Measurements from ENCODE around the gene ERRFI1. TPM values are rescaled to one million over a fixed set of nuclear protein-coding genes. Genes with fewer than 3 reads are reported as not detected.

ERRFI1 gene
- total and polyA plus RNA-seq, 2 of the 8 experiments (the other 6 are each of a cell fraction or from before 2014, with no cell fraction given): 23.4 to 46.1 TPM

DNA sequence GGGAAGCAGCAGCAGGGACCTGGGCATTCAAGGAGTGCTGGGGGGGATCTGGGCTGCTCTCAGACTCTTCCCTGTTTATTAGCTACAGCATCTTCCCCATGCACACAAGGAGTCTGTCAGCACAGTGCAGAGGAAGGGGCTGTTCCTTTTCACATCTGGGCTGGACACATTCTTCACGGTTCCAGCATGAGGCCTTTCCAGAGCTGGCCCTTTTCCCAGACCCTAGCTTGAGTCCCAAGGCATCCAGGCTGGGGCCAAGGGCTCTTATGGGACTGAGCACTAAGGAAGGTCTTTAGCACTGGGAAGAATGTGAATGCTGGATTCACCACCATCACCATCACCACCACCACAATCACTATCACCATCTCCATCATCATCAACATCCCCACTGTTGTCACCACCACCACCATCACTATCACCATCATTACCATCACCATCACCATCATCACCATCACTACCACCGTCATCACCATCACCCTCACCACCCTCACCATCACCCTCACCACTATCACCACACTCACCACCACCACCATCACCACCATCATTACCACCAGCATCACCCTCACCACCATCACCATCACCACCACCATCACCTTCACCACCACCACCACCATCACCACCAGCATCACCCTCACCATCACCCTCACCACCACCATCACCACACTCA lies 36.2 kb downstream of the ERRFI1 start:
- POLR2A ChIA-PET (ENCODE audit: partially characterized antibody): interaction anchor here (1.3 to 1.5 kb wide), 2 partner anchors 15 to 325 kb away, joined by 3 to 4 read pairs; no protein-coding TSS in a partner anchor
- H3K18ac ChIP-seq (ENCODE audit: extremely low read depth, low read length): no peak overlapping the region; the same call in 1 of the 2 replicates
- TF ChIP-seq RFX5 (IDR thresholded peaks at IDR 0.05; ENCODE audit: borderline replicate concordance, low read depth, low read length): no peak
- TF ChIP-seq SRF (IDR thresholded peaks at IDR 0.05; ENCODE audit: low read depth, low read length): no peak

More for the DNA sequence above, 36.2 kb downstream of the ERRFI1 start:
- 0 out of 2 replicates have a peak overlapping the region, but pooled peaks have one; percentile 9 for H2BK5ac ChIP-seq (ENCODE audit: low read depth, low read length)
- 0 out of 2 replicates have a peak, but pooled peaks cover 2% of the 10 kb centered on the region for H3K79me1 ChIP-seq (ENCODE audit: low read depth, low read length)
- H3K36me3 ChIP-seq (ENCODE audit: control insufficient read depth in 2 of 4, insufficient read depth in 4 of 4, low read length in 3 of 4): peaks cover 4 to 25% (median 13%) of the 10 kb centered on the region in 4 experiments; a peak in 7 of 8 replicates
- 95% methylated on average over 2 of the region's 2 CpGs; no CpG with 5 or more reads in 1 of the 2 experiments for WGBS, 2 experiments (ENCODE audit: extremely low coverage in 1 of 2, insufficient coverage in 1 of 2, insufficient read length in 1 of 2, insufficient replicate concordance in 2 of 2, low coverage in 1 of 2, low lambda C conversion rate in 2 of 2, missing lambda C conversion rate in 1 of 2)
- H4K20me1 ChIP-seq (replicated peaks in 1 of 2; ENCODE audit: control insufficient read depth in 1 of 2, insufficient read depth in 2 of 2, low read length in 2 of 2): peaks cover 0 to 6% of the 10 kb centered on the region in 2 experiments
- peak overlapping the region; percentile 86; the same call in 1 of the 2 replicates for H2BK20ac ChIP-seq (ENCODE audit: low read length)
- H3K23ac ChIP-seq (ENCODE audit: insufficient read length): no peak overlapping the region
- H2BK12ac ChIP-seq (ENCODE audit: low read depth, low read length): peak overlapping the region; percentile 96
- no peak overlapping the region for H3K27ac ChIP-seq (ENCODE audit: low read depth, low read length)
- peaks cover 7% of the 10 kb centered on the region; the same call in 1 of the 2 replicates for H3K23me2 ChIP-seq (ENCODE audit: low read depth, low read length)
- DNase-seq (ENCODE audit: low read depth in 1 of 2, low spot score in 2 of 2) (no peak), FAIRE-seq (no peak)
- no peak overlapping the region for H3K4me3 ChIP-seq (ENCODE audit: extremely low read depth in 1 of 4, insufficient read depth in 2 of 4, low read depth in 3 of 4, low read length in 4 of 4)
- peak overlapping the region; percentile 1 for H4K91ac ChIP-seq (replicated peaks; ENCODE audit: insufficient read length, low read length)
- no peak overlapping the region for H3K9ac ChIP-seq (replicated peaks in 1 of 4; ENCODE audit: extremely low read depth in 1 of 4, low read depth in 3 of 4, low read length in 3 of 4)
- CTCF ChIA-PET (ENCODE audit: partially characterized antibody): interaction anchor here (1.1 to 4.3 kb wide), 6 partner anchors 8 to 360 kb away, joined by 3 to 23 read pairs (median 8); no protein-coding TSS in a partner anchor
- H4K8ac ChIP-seq (ENCODE audit: extremely low read depth, insufficient read depth, low read length): no peak overlapping the region; the same call in 1 of the 2 replicates
- H3K56ac ChIP-seq (replicated peaks; ENCODE audit: insufficient read length, low read depth, low read length): peak overlapping the region; percentile 82
- H2BK120ac ChIP-seq (replicated peaks; ENCODE audit: low read depth, low read length): no peak overlapping the region
- H3K4ac ChIP-seq (replicated peaks; ENCODE audit: insufficient read length, low read depth, low read length): no peak overlapping the region
- H3K9me3 ChIP-seq (ENCODE audit: insufficient read depth in 2 of 2, low read depth in 1 of 2, low read length in 1 of 2): no peaks in the 10 kb centered on the region
- H3K4me2 ChIP-seq (ENCODE audit: insufficient read depth in 1 of 2, low read depth in 2 of 2, low read length in 2 of 2): no peak overlapping the region
- peaks cover 0 to 3% (median under 1%) of the 10 kb centered on the region in 4 experiments; a peak in 4 of 7 replicates for H3K4me1 ChIP-seq (replicated peaks in 1 of 4; ENCODE audit: control insufficient read depth in 3 of 4, insufficient read depth in 4 of 4, low read length in 3 of 4)
- no peaks in the 10 kb centered on the region for H3K27me3 ChIP-seq (replicated peaks in 1 of 4; ENCODE audit: control insufficient read depth in 3 of 4, extremely low read depth in 1 of 4, insufficient read depth in 3 of 4, low read length in 3 of 4)
- H2BK15ac ChIP-seq (ENCODE audit: low read length): peak overlapping the region; percentile 98; the same call in 1 of the 2 replicates
- no peak overlapping the region for H4K5ac ChIP-seq (ENCODE audit: insufficient read length, low read depth, low read length)
- H2AFZ ChIP-seq (ENCODE audit: low read length): no peak overlapping the region
- peak overlapping the region; percentile 92 for H2AK5ac ChIP-seq (ENCODE audit: low read depth, low read length)
- no peaks in the 10 kb centered on the region for H3K79me2 ChIP-seq (ENCODE audit: control insufficient read depth in 1 of 2, insufficient read depth in 2 of 2, low read length in 2 of 2)
- H3K14ac ChIP-seq (ENCODE audit: insufficient read length): no peak overlapping the region

Data from H1 (cell line).